IPS-NIHi7 (cell line): ENCODE results near the gene HS3ST5.
"Not testable (repeated sequence)": the region's sequence is repeated elsewhere in the genome, so short reads cannot be mapped to it uniquely, and the experiment has no call there.

ENCODE experiments used
- DNase-seq: peaks from one replicate; pipeline ENCODE4 v3.0.0; 2012; ENCODE audit warnings: mixed read lengths; ENCODE audit errors: extremely low spot score

Gene HS3ST5

GRCh38 chr6:114153448-114153847 lies 189.4 kb downstream of the HS3ST5 start:
- DNase-seq = no peak

- no peak for DNase-seq
Observed at GRCh38 chr6:114151064-114151690, 191.6 kb downstream of the HS3ST5 start.

GRCh38 chr6:114149182-114149581 lies 193.6 kb downstream of the HS3ST5 start:
- DNase-seq = not testable (repeated sequence)

- no peak for DNase-seq
Observed at GRCh38 chr6:114144887-114145851, 197.7 kb downstream of the HS3ST5 start.

GRCh38 chr6:114142258-114142657 lies 200.6 kb downstream of the HS3ST5 start:
- DNase-seq = no peak

GRCh38 chr6:114140416-114140815 lies 202.4 kb downstream of the HS3ST5 start:
- DNase-seq = no peak

- no peak for DNase-seq
Observed at GRCh38 chr6:114138577-114139248, 204.1 kb downstream of the HS3ST5 start.

GRCh38 chr6:114135363-114135971 lies 207.4 kb downstream of the HS3ST5 start:
- no peak for DNase-seq

- no peak for DNase-seq
Observed at GRCh38 chr6:114133816-114134215, 209.0 kb downstream of the HS3ST5 start.

- no peak for DNase-seq
Observed at GRCh38 chr6:114131945-114132344, 210.9 kb downstream of the HS3ST5 start.

GRCh38 chr6:114125576-114125975 lies 217.2 kb downstream of the HS3ST5 start:
- DNase-seq = no peak

- DNase-seq = peak; percentile 26
Observed at GRCh38 chr6:114121913-114122662, 220.7 kb downstream of the HS3ST5 start.

- no peak for DNase-seq
Observed at GRCh38 chr6:114119056-114119455, 223.8 kb downstream of the HS3ST5 start.

- DNase-seq = no peak
Observed at GRCh38 chr6:114115652-114116051, 227.2 kb downstream of the HS3ST5 start.

GRCh38 chr6:114108119-114109002 lies 234.5 kb downstream of the HS3ST5 start:
- DNase-seq = peak; percentile 78

GRCh38 chr6:114106020-114106419 lies 236.8 kb downstream of the HS3ST5 start:
- no peak for DNase-seq

- no peak for DNase-seq
Observed at GRCh38 chr6:114101255-114101654, 241.6 kb downstream of the HS3ST5 start.

- no peak for DNase-seq
Observed at GRCh38 chr6:114100215-114100994, 242.4 kb downstream of the HS3ST5 start.

- peak; percentile 34 for DNase-seq
Observed at GRCh38 chr6:114096561-114097172, 246.2 kb downstream of the HS3ST5 start.
